Tibial artery (tissue), 4 donors: Measurements from ENCODE around the gene TMEM233.
"Not testable (repeated sequence)": the region's sequence is repeated elsewhere in the genome, so short reads cannot be mapped to it uniquely, and the experiment has no call there.

ENCODE experiments used
- DNase-seq, 2 donors: peaks; one replicate each; pipeline ENCODE4 v3.0.0-alpha.2; 2019
- H3K27ac ChIP-seq, 2 donors: fragments of 200-600 bp; sonication (generic) in 1 of 2; 1 replicate in 1 of 2; 2 replicates in 1 of 2; pipeline ENCODE4 v1.5.1; 2018 to 2019; ENCODE audit warnings: mild to moderate bottlenecking in 1 of 2
- H3K27me3 ChIP-seq, 2 donors: fragments of 200-600 bp; sonication (generic) in 1 of 2; one replicate each; pipeline versions ENCODE4 v1.5.1 to v1.6.0; 2016 to 2019
- H3K36me3 ChIP-seq, 3 donors: fragments of 200-600 bp; sonication (generic) in 2 of 3; one replicate each; pipeline ENCODE4 v1.5.1; 2016 to 2019; ENCODE audit warnings: mild to moderate bottlenecking in 2 of 3
- H3K4me1 ChIP-seq, 4 donors: fragments of 200-600 bp; sonication (generic) in 2 of 4; 1 replicate in 3 of 4; 2 replicates in 1 of 4; pipeline ENCODE4 v1.5.1; 2016 to 2019
- H3K4me3 ChIP-seq, 2 donors: fragments of 200-600 bp; sonication (generic) in 1 of 2; 1 replicate in 1 of 2; 2 replicates in 1 of 2; pipeline ENCODE4 v1.5.1; 2018 to 2019; ENCODE audit warnings: mild to moderate bottlenecking in 2 of 2
- H3K9me3 ChIP-seq, 3 donors: fragments of 200-600 bp; sonication (generic) in 1 of 3; one replicate each; pipeline ENCODE4 v1.5.1; 2016 to 2019
- CTCF ChIP-seq, 2 experiments: fragments of 200-600 bp in 1 of 2; fragments of 450-650 bp in 1 of 2; IDR thresholded peaks; one replicate each; pipeline ENCODE4 v1.5.1; 2017 to 2019; ENCODE audit warnings: antibody characterized with exemption in 2 of 2, mild to moderate bottlenecking in 1 of 2, moderate library complexity in 1 of 2
- intact Hi-C: fragments of 100-400 bp; cut with DNase I; formaldehyde crosslinking; loops from one replicate; pipeline ENCODE4 v1.15.0; 2023; ENCODE audit warnings: low total_unique reads

Gene TMEM233

GRCh38 chr12:119645535-119646059 lies 52.0 kb downstream of the TMEM233 start:
- Histone ChIP-seq H3K27me3 (no peaks in the 10 kb centered on the region), H3K4me3 (no peak overlapping the region), H3K27ac (no peak overlapping the region), H3K9me3 (no peaks in the 10 kb centered on the region), H3K4me1 (no peaks in the 10 kb centered on the region), H3K36me3 (no peaks in the 10 kb centered on the region)
- intact Hi-C loops: no loop called here
- TF ChIP-seq CTCF (IDR thresholded peaks at IDR 0.05): no peak
- DNase-seq: no peak

GRCh38 chr12:119649202-119649808 lies 55.7 kb downstream of the TMEM233 start:
- no peaks in the 10 kb centered on the region for H3K4me1 ChIP-seq
- H3K4me3 ChIP-seq: no peak overlapping the region
- TF ChIP-seq CTCF (IDR thresholded peaks at IDR 0.05): peak; percentile 21 to 33
- no peaks in the 10 kb centered on the region for H3K27me3 ChIP-seq
- H3K9me3 ChIP-seq: peaks cover 0 to 10% (median 0%) of the 10 kb centered on the region in 3 donors
- H3K36me3 ChIP-seq: no peaks in the 10 kb centered on the region
- intact Hi-C loops: no loop called here
- no peak for DNase-seq
- H3K27ac ChIP-seq: no peak overlapping the region

GRCh38 chr12:119652665-119653064 lies 59.1 kb downstream of the TMEM233 start:
- H3K36me3 ChIP-seq: no peaks in the 10 kb centered on the region
- no peak for DNase-seq
- intact Hi-C loops: no loop called here

GRCh38 chr12:119657001-119657400 lies 63.4 kb downstream of the TMEM233 start:
- H3K4me1 ChIP-seq, H3K36me3 ChIP-seq, H3K9me3 ChIP-seq, H3K27me3 ChIP-seq, H3K27ac ChIP-seq, H3K4me3 ChIP-seq, intact Hi-C loops, DNase-seq: not testable (repeated sequence)

More at GRCh38 chr12:119652665-119653064, 59.1 kb downstream of the TMEM233 start:
- Histone ChIP-seq H3K4me1 (no peaks in the 10 kb centered on the region), H3K4me3 (no peak overlapping the region), H3K27ac (no peak overlapping the region), H3K27me3 (no peaks in the 10 kb centered on the region), H3K9me3 (peaks cover 0 to 10% (median 0%) of the 10 kb centered on the region in 3 donors)
- no peak for TF ChIP-seq CTCF (IDR thresholded peaks at IDR 0.05)

- intact Hi-C loops, H3K4me3 ChIP-seq, H3K27me3 ChIP-seq, DNase-seq, H3K4me1 ChIP-seq, H3K27ac ChIP-seq, H3K9me3 ChIP-seq, H3K36me3 ChIP-seq: not testable (repeated sequence)
Measured at GRCh38 chr12:119658166-119658565, 64.6 kb downstream of the TMEM233 start.

GRCh38 chr12:119659289-119659897 lies 65.8 kb downstream of the TMEM233 start:
- DNase-seq: no peak
- Histone ChIP-seq H3K27ac (no peak overlapping the region), H3K27me3 (no peaks in the 10 kb centered on the region), H3K36me3 (no peaks in the 10 kb centered on the region), H3K9me3 (no peaks in the 10 kb centered on the region), H3K4me1 (no peaks in the 10 kb centered on the region), H3K4me3 (no peak overlapping the region)
- peak; percentile 60 to 90 for TF ChIP-seq CTCF (IDR thresholded peaks at IDR 0.05)
- intact Hi-C loops: no loop called here
